GM19238 (cell line): ENCODE data around the gene OR1K1.

Experiments
- DNase-seq: peaks from one replicate; pipeline ENCODE4 v3.0.0; 2011; ENCODE audit warnings: low spot score; ENCODE audit not compliant: insufficient read length

The OR1K1 gene

GRCh38 chr9:122848256-122848943, 48.5 kb downstream of the OR1K1 start:
- DNase-seq: no peak
